HepG2 (cell line): ENCODE data around the gene MGAT5. TPM values are rescaled to one million over a fixed set of nuclear protein-coding genes. Genes with fewer than 3 reads are reported as not detected.

Source experiments
- ARHGAP35 ChIP-seq: sonication (generic); formaldehyde crosslinking; IDR thresholded peaks from 2 replicates; pipeline ENCODE4 v1.9.0; 2022; ENCODE audit warnings: mild to moderate bottlenecking, inconsistent platforms, moderate library complexity, missing genetic modification reagents, borderline replicate concordance
- CBX5 ChIP-seq: sonication (generic); formaldehyde crosslinking; IDR thresholded peaks from 2 replicates; pipeline ENCODE4 v1.4.0; 2020; ENCODE audit warnings: missing genetic modification reagents, borderline replicate concordance
- MAF1 ChIP-seq: sonication (generic); formaldehyde crosslinking; IDR thresholded peaks from 2 replicates; pipeline ENCODE4 v1.5.0; 2020; ENCODE audit warnings: missing genetic modification reagents, borderline replicate concordance
- MEIS2 ChIP-seq: sonication (generic); formaldehyde crosslinking; IDR thresholded peaks from 2 replicates; pipeline ENCODE4 v1.9.0; 2021; ENCODE audit warnings: mild to moderate bottlenecking, missing genetic modification reagents
- NCOA5 ChIP-seq: sonication (generic); formaldehyde crosslinking; IDR thresholded peaks from 2 replicates; pipeline ENCODE4 v1.4.0; 2020; ENCODE audit warnings: missing genetic modification reagents
- PITX1 ChIP-seq: sonication (generic); formaldehyde crosslinking; IDR thresholded peaks from 2 replicates; pipeline ENCODE4 v1.5.1; 2020; ENCODE audit warnings: mild to moderate bottlenecking, missing genetic modification reagents
- RFX3 ChIP-seq: IDR thresholded peaks from 2 replicates; pipeline ENCODE4 v1.6.1; 2016; ENCODE audit warnings: missing biosample characterization, missing genetic modification reagents
- SKI ChIP-seq: fragments of 450-650 bp; IDR thresholded peaks from one replicate; pipeline ENCODE4 v1.6.1; 2018; ENCODE audit warnings: mild to moderate bottlenecking; ENCODE audit not compliant: partially characterized antibody
- SNAPC2 ChIP-seq: sonication (generic); formaldehyde crosslinking; IDR thresholded peaks from 2 replicates; pipeline ENCODE4 v1.8.1; 2022; ENCODE audit warnings: mild to moderate bottlenecking, missing genetic modification reagents
- TCF7L2 ChIP-seq: IDR thresholded peaks from 2 replicates; pipeline ENCODE4 v1.6.1; 2011; ENCODE audit warnings: mild to moderate bottlenecking, low read depth, low read length, moderate library complexity
- ZNF678 ChIP-seq: sonication (generic); formaldehyde crosslinking; IDR thresholded peaks from 2 replicates; pipeline ENCODE4 v1.4.0; 2020; ENCODE audit warnings: mild to moderate bottlenecking, missing genetic modification reagents
- ZNF749 ChIP-seq: sonication (generic); formaldehyde crosslinking; IDR thresholded peaks from 2 replicates; pipeline ENCODE4 v1.8.0; 2022; ENCODE audit warnings: mild to moderate bottlenecking, missing genetic modification reagents, moderate library complexity, borderline replicate concordance
- polyA plus RNA-seq, 8 experiments: library from polyadenylated mRNA; depleted of rRNA in 3 of 8; stranded (reverse) in 7 of 8; unstranded in 1 of 8; fragments of >200 nt; fragmentation: Illumina TruSeq in 4 of 8; extraction: Trizol in 4 of 8; gene quantifications; 2 replicates each; pipeline versions ENCODE4 v1.2.1 to v1.2.3, GENCODE V29; 2011 to 2016; ENCODE audit warnings: low read depth in 4 of 8, missing spikeins in 1 of 8, mixed read lengths in 1 of 8; ENCODE audit not compliant: insufficient read depth in 1 of 8
- total RNA-seq, 5 experiments: library from RNA; depleted of rRNA; stranded (reverse); fragments of >200 nt; fragmentation: Illumina TruSeq; extraction: Trizol; gene quantifications; 2 replicates each; pipeline ENCODE4 v1.2.3, GENCODE V29; 2016; ENCODE audit warnings: low read depth in 1 of 5
- TF ChIP-seq, protein P1 (sequence below): sonication (generic); formaldehyde crosslinking; IDR thresholded peaks from 2 replicates; pipeline ENCODE4 v1.5.1; 2020; ENCODE audit warnings: missing genetic modification reagents, mild to moderate bottlenecking, borderline replicate concordance
- TF ChIP-seq, protein P2 (sequence below): sonication (generic); formaldehyde crosslinking; IDR thresholded peaks from 2 replicates; pipeline ENCODE4 v1.9.0; 2021; ENCODE audit warnings: mild to moderate bottlenecking, missing genetic modification reagents
- TF ChIP-seq, protein P3 (sequence below): sonication (generic); formaldehyde crosslinking; IDR thresholded peaks from 2 replicates; pipeline ENCODE4 v1.4.0; 2020; ENCODE audit warnings: mild to moderate bottlenecking, missing genetic modification reagents, borderline replicate concordance

MGAT5 gene
- total and polyA plus RNA-seq, 2 of the 13 experiments (the other 11 are each of a cell fraction or from before 2014, with no cell fraction given): 33.1 to 60.2 TPM

DNA sequence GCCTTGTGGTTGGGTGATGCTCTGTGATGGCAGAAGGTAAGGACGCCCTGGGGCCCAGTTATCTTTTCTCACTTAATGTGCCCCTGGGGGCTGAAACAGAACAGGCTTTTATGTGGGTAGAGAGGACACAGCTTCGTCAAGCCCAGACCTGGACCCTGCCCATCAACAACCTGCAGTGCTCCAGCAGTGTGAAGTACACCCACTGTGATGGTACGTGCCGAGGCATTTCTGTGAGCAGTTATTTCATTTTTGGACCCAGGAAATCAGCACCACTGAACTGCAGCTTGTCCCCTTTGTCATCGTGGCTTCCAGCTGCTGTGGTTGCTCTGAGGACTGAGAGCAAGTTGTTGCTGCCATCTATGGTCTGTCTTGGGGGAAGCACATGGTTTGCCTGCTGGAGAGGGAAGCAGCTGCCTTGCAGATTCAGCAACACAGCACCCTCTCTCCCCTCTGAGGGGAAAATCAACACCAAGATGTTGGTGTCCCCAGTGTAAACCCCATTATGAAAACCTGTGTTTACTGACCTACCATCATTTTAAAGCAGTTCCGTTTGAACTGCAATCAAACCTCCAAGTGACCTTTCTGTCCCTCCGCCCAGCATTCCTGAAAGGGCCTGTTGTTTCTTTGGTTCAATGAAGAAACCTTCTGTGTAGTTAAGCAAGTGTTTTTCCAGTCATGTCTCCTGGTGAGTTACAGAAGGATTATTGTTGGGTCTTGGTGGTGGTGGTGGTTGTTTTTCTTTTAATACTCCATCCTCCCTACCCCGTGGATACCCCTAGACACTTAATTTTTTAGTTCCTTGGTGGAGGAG, 158.2 kb downstream of the MGAT5 start (continued):
- TF ChIP-seq, protein P1, sequence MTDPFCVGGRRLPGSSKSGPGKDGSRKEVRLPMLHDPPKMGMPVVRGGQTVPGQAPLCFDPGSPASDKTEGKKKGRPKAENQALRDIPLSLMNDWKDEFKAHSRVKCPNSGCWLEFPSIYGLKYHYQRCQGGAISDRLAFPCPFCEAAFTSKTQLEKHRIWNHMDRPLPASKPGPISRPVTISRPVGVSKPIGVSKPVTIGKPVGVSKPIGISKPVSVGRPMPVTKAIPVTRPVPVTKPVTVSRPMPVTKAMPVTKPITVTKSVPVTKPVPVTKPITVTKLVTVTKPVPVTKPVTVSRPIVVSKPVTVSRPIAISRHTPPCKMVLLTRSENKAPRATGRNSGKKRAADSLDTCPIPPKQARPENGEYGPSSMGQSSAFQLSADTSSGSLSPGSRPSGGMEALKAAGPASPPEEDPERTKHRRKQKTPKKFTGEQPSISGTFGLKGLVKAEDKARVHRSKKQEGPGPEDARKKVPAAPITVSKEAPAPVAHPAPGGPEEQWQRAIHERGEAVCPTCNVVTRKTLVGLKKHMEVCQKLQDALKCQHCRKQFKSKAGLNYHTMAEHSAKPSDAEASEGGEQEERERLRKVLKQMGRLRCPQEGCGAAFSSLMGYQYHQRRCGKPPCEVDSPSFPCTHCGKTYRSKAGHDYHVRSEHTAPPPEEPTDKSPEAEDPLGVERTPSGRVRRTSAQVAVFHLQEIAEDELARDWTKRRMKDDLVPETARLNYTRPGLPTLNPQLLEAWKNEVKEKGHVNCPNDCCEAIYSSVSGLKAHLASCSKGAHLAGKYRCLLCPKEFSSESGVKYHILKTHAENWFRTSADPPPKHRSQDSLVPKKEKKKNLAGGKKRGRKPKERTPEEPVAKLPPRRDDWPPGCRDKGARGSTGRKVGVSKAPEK: no peak
- peak; percentile 77 for TF ChIP-seq SKI
- no peak; the same call in 1 of the 2 replicates for TF ChIP-seq TCF7L2
- TF ChIP-seq RFX3 (CRISPR knock-in tag): no peak
- TF ChIP-seq ZNF749 (CRISPR knock-in tag): peak; percentile 75; the same call in 1 of the 2 replicates
- TF ChIP-seq, protein P2, sequence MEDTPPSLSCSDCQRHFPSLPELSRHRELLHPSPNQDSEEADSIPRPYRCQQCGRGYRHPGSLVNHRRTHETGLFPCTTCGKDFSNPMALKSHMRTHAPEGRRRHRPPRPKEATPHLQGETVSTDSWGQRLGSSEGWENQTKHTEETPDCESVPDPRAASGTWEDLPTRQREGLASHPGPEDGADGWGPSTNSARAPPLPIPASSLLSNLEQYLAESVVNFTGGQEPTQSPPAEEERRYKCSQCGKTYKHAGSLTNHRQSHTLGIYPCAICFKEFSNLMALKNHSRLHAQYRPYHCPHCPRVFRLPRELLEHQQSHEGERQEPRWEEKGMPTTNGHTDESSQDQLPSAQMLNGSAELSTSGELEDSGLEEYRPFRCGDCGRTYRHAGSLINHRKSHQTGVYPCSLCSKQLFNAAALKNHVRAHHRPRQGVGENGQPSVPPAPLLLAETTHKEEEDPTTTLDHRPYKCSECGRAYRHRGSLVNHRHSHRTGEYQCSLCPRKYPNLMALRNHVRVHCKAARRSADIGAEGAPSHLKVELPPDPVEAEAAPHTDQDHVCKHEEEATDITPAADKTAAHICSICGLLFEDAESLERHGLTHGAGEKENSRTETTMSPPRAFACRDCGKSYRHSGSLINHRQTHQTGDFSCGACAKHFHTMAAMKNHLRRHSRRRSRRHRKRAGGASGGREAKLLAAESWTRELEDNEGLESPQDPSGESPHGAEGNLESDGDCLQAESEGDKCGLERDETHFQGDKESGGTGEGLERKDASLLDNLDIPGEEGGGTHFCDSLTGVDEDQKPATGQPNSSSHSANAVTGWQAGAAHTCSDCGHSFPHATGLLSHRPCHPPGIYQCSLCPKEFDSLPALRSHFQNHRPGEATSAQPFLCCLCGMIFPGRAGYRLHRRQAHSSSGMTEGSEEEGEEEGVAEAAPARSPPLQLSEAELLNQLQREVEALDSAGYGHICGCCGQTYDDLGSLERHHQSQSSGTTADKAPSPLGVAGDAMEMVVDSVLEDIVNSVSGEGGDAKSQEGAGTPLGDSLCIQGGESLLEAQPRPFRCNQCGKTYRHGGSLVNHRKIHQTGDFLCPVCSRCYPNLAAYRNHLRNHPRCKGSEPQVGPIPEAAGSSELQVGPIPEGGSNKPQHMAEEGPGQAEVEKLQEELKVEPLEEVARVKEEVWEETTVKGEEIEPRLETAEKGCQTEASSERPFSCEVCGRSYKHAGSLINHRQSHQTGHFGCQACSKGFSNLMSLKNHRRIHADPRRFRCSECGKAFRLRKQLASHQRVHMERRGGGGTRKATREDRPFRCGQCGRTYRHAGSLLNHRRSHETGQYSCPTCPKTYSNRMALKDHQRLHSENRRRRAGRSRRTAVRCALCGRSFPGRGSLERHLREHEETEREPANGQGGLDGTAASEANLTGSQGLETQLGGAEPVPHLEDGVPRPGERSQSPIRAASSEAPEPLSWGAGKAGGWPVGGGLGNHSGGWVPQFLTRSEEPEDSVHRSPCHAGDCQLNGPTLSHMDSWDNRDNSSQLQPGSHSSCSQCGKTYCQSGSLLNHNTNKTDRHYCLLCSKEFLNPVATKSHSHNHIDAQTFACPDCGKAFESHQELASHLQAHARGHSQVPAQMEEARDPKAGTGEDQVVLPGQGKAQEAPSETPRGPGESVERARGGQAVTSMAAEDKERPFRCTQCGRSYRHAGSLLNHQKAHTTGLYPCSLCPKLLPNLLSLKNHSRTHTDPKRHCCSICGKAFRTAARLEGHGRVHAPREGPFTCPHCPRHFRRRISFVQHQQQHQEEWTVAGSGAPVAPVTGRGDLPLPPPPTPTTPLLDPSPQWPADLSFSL: peak; percentile 76
- TF ChIP-seq SNAPC2 (CRISPR knock-in tag): peak; percentile 58; the same call in 1 of the 2 replicates
- TF ChIP-seq NCOA5: no peak
- peak; percentile 87; the same call in 1 of the 2 replicates for TF ChIP-seq CBX5 (CRISPR knock-in tag)
- TF ChIP-seq ARHGAP35 (CRISPR knock-in tag): no peak
- TF ChIP-seq MEIS2: peak; percentile 60; the same call in 1 of the 2 replicates
- TF ChIP-seq, protein P3, sequence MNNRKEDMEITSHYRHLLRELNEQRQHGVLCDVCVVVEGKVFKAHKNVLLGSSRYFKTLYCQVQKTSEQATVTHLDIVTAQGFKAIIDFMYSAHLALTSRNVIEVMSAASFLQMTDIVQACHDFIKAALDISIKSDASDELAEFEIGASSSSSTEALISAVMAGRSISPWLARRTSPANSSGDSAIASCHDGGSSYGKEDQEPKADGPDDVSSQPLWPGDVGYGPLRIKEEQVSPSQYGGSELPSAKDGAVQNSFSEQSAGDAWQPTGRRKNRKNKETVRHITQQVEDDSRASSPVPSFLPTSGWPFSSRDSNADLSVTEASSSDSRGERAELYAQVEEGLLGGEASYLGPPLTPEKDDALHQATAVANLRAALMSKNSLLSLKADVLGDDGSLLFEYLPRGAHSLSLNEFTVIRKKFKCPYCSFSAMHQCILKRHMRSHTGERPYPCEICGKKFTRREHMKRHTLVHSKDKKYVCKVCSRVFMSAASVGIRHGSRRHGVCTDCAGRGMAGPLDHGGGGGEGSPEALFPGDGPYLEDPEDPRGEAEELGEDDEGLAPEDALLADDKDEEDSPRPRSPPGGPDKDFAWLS (CRISPR knock-in tag): no peak; the same call in 1 of the 2 replicates
- 0 out of 2 replicates have a peak, but pooled peaks have one; percentile 52 for TF ChIP-seq ZNF678 (CRISPR knock-in tag)
- TF ChIP-seq MAF1 (CRISPR knock-in tag): no peak
- peak; percentile 90; the same call in 1 of the 2 replicates for TF ChIP-seq PITX1 (CRISPR knock-in tag)
